Measurements from ENCODE around the gene FLT1. TPM values are rescaled to one million over a fixed set of nuclear protein-coding genes. Genes with fewer than 3 reads are reported as not detected.

FLT1 gene
- polyA plus RNA-seq, 1 donor (not counting 4 experiments of a cell fraction or from before 2014, with no cell fraction given), result 0.01 TPM

DNA sequence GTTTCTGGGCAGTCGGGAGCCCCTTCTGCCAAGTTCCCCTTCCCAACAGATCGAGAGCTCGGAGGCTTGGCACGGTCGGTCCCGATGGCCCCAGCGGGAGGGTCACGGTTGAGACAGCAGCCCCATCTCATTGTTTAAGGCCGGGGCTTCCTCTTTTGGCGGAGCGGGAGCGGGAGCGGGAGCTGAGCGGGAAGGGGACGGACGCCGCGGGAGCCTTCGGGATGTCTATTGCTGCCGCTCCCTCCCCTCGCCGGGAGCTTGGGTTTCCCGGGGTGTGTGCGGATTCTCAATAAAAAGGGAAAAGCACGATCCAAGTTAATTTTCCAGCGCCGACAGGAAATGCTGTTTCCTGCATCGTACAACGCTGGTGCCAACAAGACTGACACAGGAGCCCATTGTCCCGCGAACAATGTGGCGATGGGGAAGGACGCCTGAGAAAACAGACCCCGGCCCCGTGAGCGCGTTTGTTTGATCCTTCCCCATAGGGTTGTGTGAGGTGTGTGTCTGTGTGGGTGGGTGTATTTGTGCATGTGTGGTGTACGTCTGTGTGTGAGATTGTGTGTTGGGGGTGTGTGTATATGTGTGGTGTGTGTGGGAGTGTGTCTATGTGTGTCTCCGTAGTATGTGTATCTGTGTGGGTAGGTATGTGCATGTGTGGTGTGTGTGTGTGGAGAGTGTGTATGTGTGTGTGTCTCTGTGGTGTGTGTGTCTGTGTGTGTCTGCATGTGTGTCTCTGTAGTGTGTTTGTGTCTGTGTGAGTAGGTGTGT, 36.3 kb upstream of the FLT1 start:
- dilution Hi-C loops (cut with MboI; ENCODE audit: extremely low pct_ligation_motif_present, low sequenced_read_pairs), result no loop called here
- H3K9me1 ChIP-seq (ENCODE audit: control insufficient read depth, extremely low read depth, insufficient read depth, low read length), result no peaks in the 10 kb centered on the region
- peak overlapping the region in 2 of 3 experiments; percentile 30 to 63 for H3K4me3 ChIP-seq (ENCODE audit: control insufficient read depth in 2 of 3, extremely low read depth in 1 of 3, insufficient read depth in 2 of 3, low read depth in 1 of 3, low read length in 3 of 3)
- FAIRE-seq (no peak), DNase-seq (ENCODE audit: low read depth, low spot score) (no peak)
- H4K20me1 ChIP-seq (ENCODE audit: control insufficient read depth, extremely low read depth, insufficient read depth, low read length), result no peaks in the 10 kb centered on the region
- peak overlapping the region; percentile 44 for H2AFZ ChIP-seq (ENCODE audit: control insufficient read depth, low read length)
- H3K4me1 ChIP-seq (ENCODE audit: control insufficient read depth, extremely low read depth, insufficient read depth, low read length), result peaks cover 7% of the 10 kb centered on the region
- H3K9ac ChIP-seq (ENCODE audit: control insufficient read depth, extremely low read depth, insufficient read depth, low read length), result no peak overlapping the region
- TF ChIP-seq, protein P1, sequence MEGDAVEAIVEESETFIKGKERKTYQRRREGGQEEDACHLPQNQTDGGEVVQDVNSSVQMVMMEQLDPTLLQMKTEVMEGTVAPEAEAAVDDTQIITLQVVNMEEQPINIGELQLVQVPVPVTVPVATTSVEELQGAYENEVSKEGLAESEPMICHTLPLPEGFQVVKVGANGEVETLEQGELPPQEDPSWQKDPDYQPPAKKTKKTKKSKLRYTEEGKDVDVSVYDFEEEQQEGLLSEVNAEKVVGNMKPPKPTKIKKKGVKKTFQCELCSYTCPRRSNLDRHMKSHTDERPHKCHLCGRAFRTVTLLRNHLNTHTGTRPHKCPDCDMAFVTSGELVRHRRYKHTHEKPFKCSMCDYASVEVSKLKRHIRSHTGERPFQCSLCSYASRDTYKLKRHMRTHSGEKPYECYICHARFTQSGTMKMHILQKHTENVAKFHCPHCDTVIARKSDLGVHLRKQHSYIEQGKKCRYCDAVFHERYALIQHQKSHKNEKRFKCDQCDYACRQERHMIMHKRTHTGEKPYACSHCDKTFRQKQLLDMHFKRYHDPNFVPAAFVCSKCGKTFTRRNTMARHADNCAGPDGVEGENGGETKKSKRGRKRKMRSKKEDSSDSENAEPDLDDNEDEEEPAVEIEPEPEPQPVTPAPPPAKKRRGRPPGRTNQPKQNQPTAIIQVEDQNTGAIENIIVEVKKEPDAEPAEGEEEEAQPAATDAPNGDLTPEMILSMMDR (optimal IDR thresholded peaks at IDR 0.05 in 1 of 3, IDR thresholded peaks at IDR 0.05 in 1 of 3, conservative IDR thresholded peaks at IDR 0.05 in 1 of 3; ENCODE audit: extremely low read depth in 1 of 3, insufficient read depth in 2 of 3, low read length in 3 of 3), result no peak
- TF ChIP-seq EZH2 (IDR thresholded peaks at IDR 0.05; ENCODE audit: low read length), result no peak
- H3K27ac ChIP-seq (ENCODE audit: control insufficient read depth, insufficient read depth, low read length), result no peak overlapping the region
- peak overlapping the region; percentile 78 for H3K4me2 ChIP-seq (ENCODE audit: control insufficient read depth, extremely low read depth, insufficient read depth, low read depth, low read length)
- H3K9me3 ChIP-seq (ENCODE audit: control insufficient read depth, low read depth, low read length), result no peaks in the 10 kb centered on the region
- no peaks in the 10 kb centered on the region for H3K36me3 ChIP-seq (ENCODE audit: control insufficient read depth in 2 of 2, extremely low read depth in 1 of 2, insufficient read depth in 2 of 2, low read length in 2 of 2)
- H3K27me3 ChIP-seq (ENCODE audit: control insufficient read depth, extremely low read depth, insufficient read depth, low read length), result peaks cover 43% of the 10 kb centered on the region
- H3K79me2 ChIP-seq (ENCODE audit: control insufficient read depth, insufficient read depth, low read length), result no peaks in the 10 kb centered on the region

GRCh38 chr13:28530729-28531076, 35.8 kb upstream of the FLT1 start:
- H3K4me2 ChIP-seq (ENCODE audit: control insufficient read depth, extremely low read depth, insufficient read depth, low read depth, low read length), result peak overlapping the region; percentile 78
- H2AFZ ChIP-seq (ENCODE audit: control insufficient read depth, low read length), result peak overlapping the region; percentile 33
- no peaks in the 10 kb centered on the region for H4K20me1 ChIP-seq (ENCODE audit: control insufficient read depth, extremely low read depth, insufficient read depth, low read length)
- H3K9me3 ChIP-seq (ENCODE audit: control insufficient read depth, low read depth, low read length), result no peaks in the 10 kb centered on the region
- H3K36me3 ChIP-seq (ENCODE audit: control insufficient read depth in 2 of 2, extremely low read depth in 1 of 2, insufficient read depth in 2 of 2, low read length in 2 of 2), result no peaks in the 10 kb centered on the region
- peak overlapping the region in 2 of 3 experiments; percentile 30 to 63 for H3K4me3 ChIP-seq (ENCODE audit: control insufficient read depth in 2 of 3, extremely low read depth in 1 of 3, insufficient read depth in 2 of 3, low read depth in 1 of 3, low read length in 3 of 3)
- peaks cover 7% of the 10 kb centered on the region for H3K4me1 ChIP-seq (ENCODE audit: control insufficient read depth, extremely low read depth, insufficient read depth, low read length)
- H3K27me3 ChIP-seq (ENCODE audit: control insufficient read depth, extremely low read depth, insufficient read depth, low read length), result peaks cover 43% of the 10 kb centered on the region
- dilution Hi-C loops (cut with MboI; ENCODE audit: extremely low pct_ligation_motif_present, low sequenced_read_pairs), result no loop called here
- DNase-seq (ENCODE audit: low read depth, low spot score) (no peak), FAIRE-seq (no peak)
- H3K9me1 ChIP-seq (ENCODE audit: control insufficient read depth, extremely low read depth, insufficient read depth, low read length), result no peaks in the 10 kb centered on the region
- no peak overlapping the region for H3K9ac ChIP-seq (ENCODE audit: control insufficient read depth, extremely low read depth, insufficient read depth, low read length)
- H3K79me2 ChIP-seq (ENCODE audit: control insufficient read depth, insufficient read depth, low read length), result no peaks in the 10 kb centered on the region
- no peak overlapping the region for H3K27ac ChIP-seq (ENCODE audit: control insufficient read depth, insufficient read depth, low read length)
- TF ChIP-seq EZH2 (IDR thresholded peaks at IDR 0.05; ENCODE audit: low read length), result no peak
- TF ChIP-seq, protein P1 (optimal IDR thresholded peaks at IDR 0.05 in 1 of 3, IDR thresholded peaks at IDR 0.05 in 1 of 3, conservative IDR thresholded peaks at IDR 0.05 in 1 of 3; ENCODE audit: extremely low read depth in 1 of 3, insufficient read depth in 2 of 3, low read length in 3 of 3), result no peak
